A172 (cell line): Measurements from ENCODE around the gene CCDC88B. TPM values are rescaled to one million over a fixed set of nuclear protein-coding genes. Genes with fewer than 3 reads are reported as not detected.
"Not testable (repeated sequence)": the region's sequence is repeated elsewhere in the genome, so short reads cannot be mapped to it uniquely, and the experiment has no call there.

ENCODE experiments used
- DNase-seq: peaks from one replicate; pipeline ENCODE4 v3.0.0-alpha.2; 2015; ENCODE audit warnings: low spot score
- total RNA-seq: library from RNA; depleted of rRNA; stranded (reverse); fragments of >200 nt; shearing (Covaris generic); gene quantifications from 2 replicates; pipeline ENCODE4 v1.2.3, GENCODE V29; 2014

The CCDC88B gene
- total RNA-seq, 1 experiment from 2014 or later: 6.9 TPM

- DNase-seq: no peak
Measured at GRCh38 chr11:64321026-64321425, 19.0 kb upstream of the CCDC88B start.

- DNase-seq: peak; percentile 63
Measured at GRCh38 chr11:64321533-64321932, 18.5 kb upstream of the CCDC88B start.

GRCh38 chr11:64322925-64323260 lies 17.1 kb upstream of the CCDC88B start:
- no peak for DNase-seq

- DNase-seq: no peak
Measured at GRCh38 chr11:64323373-64323772, 16.6 kb upstream of the CCDC88B start.

GRCh38 chr11:64323984-64324383 lies 16.0 kb upstream of the CCDC88B start:
- DNase-seq: not testable (repeated sequence)

GRCh38 chr11:64324692-64325469 lies 15.1 kb upstream of the CCDC88B start:
- DNase-seq: no peak

- DNase-seq: no peak
Measured at GRCh38 chr11:64327375-64327774, 12.6 kb upstream of the CCDC88B start.

- DNase-seq: no peak
Measured at GRCh38 chr11:64327993-64328392, 12.0 kb upstream of the CCDC88B start.

- DNase-seq: no peak
Measured at GRCh38 chr11:64330888-64331287, 9.1 kb upstream of the CCDC88B start.

GRCh38 chr11:64331569-64332371 lies 8.2 kb upstream of the CCDC88B start:
- DNase-seq: peak; percentile 96

GRCh38 chr11:64333556-64333955 lies 6.4 kb upstream of the CCDC88B start:
- no peak for DNase-seq

GRCh38 chr11:64334764-64335735 lies 5.0 kb upstream of the CCDC88B start:
- peak; percentile 99 for DNase-seq

- no peak for DNase-seq
Measured at GRCh38 chr11:64337538-64338249, 2.3 kb upstream of the CCDC88B start.

GRCh38 chr11:64338716-64339115 lies 1.3 kb upstream of the CCDC88B start:
- DNase-seq: no peak

- no peak for DNase-seq
Measured at GRCh38 chr11:64339286-64339685, 718 bp upstream of the CCDC88B start.

GRCh38 chr11:64340671-64341335 lies 799 bp downstream of the CCDC88B start:
- no peak for DNase-seq

- DNase-seq: no peak
Measured at GRCh38 chr11:64341429-64341828, 1.4 kb downstream of the CCDC88B start.

GRCh38 chr11:64341851-64342791 lies 2.1 kb downstream of the CCDC88B start:
- DNase-seq: peak; percentile 72
